ENCODE data around the gene CDH6.

CDH6 gene

GRCh38 chr5:31213257-31213656, 19.8 kb downstream of the CDH6 start:
- DNase-seq (ENCODE audit: low read depth) = no peak
- no peak for TF ChIP-seq CTCF (conservative IDR thresholded peaks at IDR 0.05; ENCODE audit: low read depth, low read length)
- no peak overlapping the region for H3K4me3 ChIP-seq (ENCODE audit: low read depth, low read length)

GRCh38 chr5:31213705-31214121, 20.2 kb downstream of the CDH6 start:
- no peak for DNase-seq (ENCODE audit: low read depth)
- H3K4me3 ChIP-seq (ENCODE audit: low read depth, low read length) = no peak overlapping the region
- no peak for TF ChIP-seq CTCF (conservative IDR thresholded peaks at IDR 0.05; ENCODE audit: low read depth, low read length)

- no peak for DNase-seq (ENCODE audit: low read depth)
- H3K4me3 ChIP-seq (ENCODE audit: low read depth, low read length) = no peak overlapping the region
- TF ChIP-seq CTCF (conservative IDR thresholded peaks at IDR 0.05; ENCODE audit: low read depth, low read length) = no peak
Measured at GRCh38 chr5:31214229-31214628, 20.7 kb downstream of the CDH6 start.

- TF ChIP-seq CTCF (conservative IDR thresholded peaks at IDR 0.05; ENCODE audit: low read depth, low read length) = no peak
- no peak for DNase-seq (ENCODE audit: low read depth)
- no peak overlapping the region for H3K4me3 ChIP-seq (ENCODE audit: low read depth, low read length)
Measured at GRCh38 chr5:31215236-31215635, 21.8 kb downstream of the CDH6 start.

GRCh38 chr5:31217446-31217845, 24.0 kb downstream of the CDH6 start:
- TF ChIP-seq CTCF (conservative IDR thresholded peaks at IDR 0.05; ENCODE audit: low read depth, low read length) = no peak
- no peak for DNase-seq (ENCODE audit: low read depth)
- no peak overlapping the region for H3K4me3 ChIP-seq (ENCODE audit: low read depth, low read length)

- no peak for DNase-seq (ENCODE audit: low read depth)
- H3K4me3 ChIP-seq (ENCODE audit: low read depth, low read length) = no peak overlapping the region
- no peak for TF ChIP-seq CTCF (conservative IDR thresholded peaks at IDR 0.05; ENCODE audit: low read depth, low read length)
Measured at GRCh38 chr5:31218978-31219377, 25.5 kb downstream of the CDH6 start.

- DNase-seq (ENCODE audit: low read depth) = no peak
- TF ChIP-seq CTCF (conservative IDR thresholded peaks at IDR 0.05; ENCODE audit: low read depth, low read length) = no peak
- no peak overlapping the region for H3K4me3 ChIP-seq (ENCODE audit: low read depth, low read length)
Measured at GRCh38 chr5:31221001-31221400, 27.5 kb downstream of the CDH6 start.

Measured in choroid plexus epithelial cell (primary cell).